ENCODE results near the gene IL1RAPL2. TPM values are rescaled to one million over a fixed set of nuclear protein-coding genes. Genes with fewer than 3 reads are reported as not detected.

The IL1RAPL2 gene
- total RNA-seq, result not detected in 2 replicates

DNA sequence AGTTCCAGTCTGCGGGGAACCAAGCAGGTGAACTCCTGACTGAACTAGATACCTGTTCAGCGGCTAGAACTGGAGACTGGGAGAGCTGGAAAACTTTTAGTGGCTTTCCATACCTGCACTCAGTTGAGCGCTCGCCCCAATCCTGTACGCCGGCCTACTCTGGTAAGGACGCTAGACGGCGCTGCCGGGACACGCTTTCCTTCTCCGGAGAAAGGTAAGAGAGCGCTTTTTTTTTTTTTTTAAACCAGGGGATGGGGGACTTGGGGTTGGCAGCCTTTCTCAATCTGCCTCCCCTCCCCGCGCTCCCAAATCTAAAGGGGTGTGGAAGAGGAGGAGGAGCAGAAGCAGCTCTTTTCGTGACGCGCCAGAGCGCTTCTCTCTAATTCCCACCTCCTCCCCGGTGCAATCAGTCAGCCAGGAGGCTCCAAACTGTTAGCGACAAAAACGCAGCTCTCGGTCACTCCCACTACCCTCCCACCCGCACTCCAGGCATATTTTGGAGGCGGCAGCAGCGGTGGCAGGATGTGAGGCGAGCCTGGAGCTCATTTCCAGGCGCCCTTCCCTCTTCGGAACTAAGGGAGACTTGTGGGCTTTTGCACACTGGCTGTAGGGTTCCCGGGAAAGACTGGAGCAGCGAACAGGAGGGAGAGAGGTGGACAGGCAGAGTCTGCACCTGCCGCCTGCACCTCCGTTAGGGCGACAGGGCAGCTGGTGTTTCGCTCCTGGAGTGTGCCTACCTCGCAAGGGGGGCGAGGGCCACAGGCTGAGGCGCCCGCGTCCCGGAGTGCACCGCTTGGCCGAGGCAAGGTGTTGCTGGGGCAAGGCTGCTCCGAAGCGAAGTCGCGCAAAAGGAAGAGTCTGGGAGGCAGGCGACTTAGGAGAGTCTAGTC is at the start of gene IL1RAPL2:
TSS of gene IL1RAPL2 (plus strand) at position 409 of the 890 bp plus-strand sequence.

DNA sequence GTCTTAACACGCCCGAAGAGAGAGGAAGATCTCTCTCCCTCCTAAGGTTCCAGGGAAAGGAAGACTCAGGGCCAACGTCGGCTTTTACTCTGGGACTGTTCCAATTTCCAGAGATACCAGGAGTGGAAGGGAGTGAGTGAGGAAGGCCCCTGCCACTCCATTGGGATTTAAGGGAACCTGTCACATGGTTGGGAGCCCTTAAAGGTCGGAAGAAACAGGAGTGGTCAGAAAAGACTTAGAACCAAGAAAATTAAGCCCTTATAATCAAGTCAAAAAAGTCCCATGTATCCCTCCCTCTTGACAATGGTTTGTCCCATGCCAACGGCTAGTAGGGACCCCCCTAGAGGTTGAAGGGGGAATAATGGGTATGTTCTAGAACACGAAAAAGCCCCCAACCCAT is 654.6 kb downstream of the IL1RAPL2 start, which contains the start of gene TEX13A:
TSS of gene TEX13A (minus strand) at position 59 of the 400 bp plus-strand sequence. CDS start 297 bp downstream, outside the sequence.

All from aortic smooth muscle cell (primary cell).